OCI-M2 (cell line): ENCODE measurements around the gene RUVBL1.

Source experiments
- DNase-seq: peaks from one replicate; lab custom pipeline; 2025; ENCODE audit not compliant: unreplicated experiment; lab: John Stamatoyannopoulos, UW

Gene RUVBL1

GRCh38 chr3:128070898-128071591 is 52.6 kb downstream of the RUVBL1 start:
- no peak for DNase-seq

GRCh38 chr3:128069271-128069670 is 54.3 kb downstream of the RUVBL1 start:
- DNase-seq: no peak

- DNase-seq: no peak
Observed at GRCh38 chr3:128068156-128068620, 55.4 kb downstream of the RUVBL1 start.

- DNase-seq: no peak
Observed at GRCh38 chr3:128067489-128067888, 56.1 kb downstream of the RUVBL1 start.

- no peak for DNase-seq
Observed at GRCh38 chr3:128066676-128067075, 56.9 kb downstream of the RUVBL1 start.

GRCh38 chr3:128066114-128066513 is 57.5 kb downstream of the RUVBL1 start:
- no peak for DNase-seq

GRCh38 chr3:128064962-128065361 is 58.6 kb downstream of the RUVBL1 start:
- no peak for DNase-seq

- no peak for DNase-seq
Observed at GRCh38 chr3:128063865-128064264, 59.7 kb downstream of the RUVBL1 start.

GRCh38 chr3:128062033-128062745 is 61.4 kb downstream of the RUVBL1 start:
- DNase-seq: no peak

- DNase-seq: no peak
Observed at GRCh38 chr3:128060473-128061381, 62.9 kb downstream of the RUVBL1 start.

- DNase-seq: no peak
Observed at GRCh38 chr3:128056258-128056657, 67.4 kb downstream of the RUVBL1 start.

- no peak for DNase-seq
Observed at GRCh38 chr3:128054367-128054766, 69.2 kb downstream of the RUVBL1 start.

GRCh38 chr3:128053614-128054013 is 70.0 kb downstream of the RUVBL1 start:
- DNase-seq: no peak

GRCh38 chr3:128052595-128053351 is 70.8 kb downstream of the RUVBL1 start:
- DNase-seq: no peak

GRCh38 chr3:128051837-128052594 is 71.6 kb downstream of the RUVBL1 start, which contains the start of gene SEC61A1:
Gene SEC61A1, plus strand, starts transcription at chr3:128052437. Its CDS starts 116 bp downstream, at chr3:128052553.
- DNase-seq: peak; percentile 27

- DNase-seq: no peak
Observed at GRCh38 chr3:128051459-128051836, 72.2 kb downstream of the RUVBL1 start.

- no peak for DNase-seq
Observed at GRCh38 chr3:128050597-128050996, 73.0 kb downstream of the RUVBL1 start.

- DNase-seq: no peak
Observed at GRCh38 chr3:128041344-128041743, 82.3 kb downstream of the RUVBL1 start.

- no peak for DNase-seq
Observed at GRCh38 chr3:128040660-128041059, 83.0 kb downstream of the RUVBL1 start.

- DNase-seq: no peak
Observed at GRCh38 chr3:128040041-128040440, 83.6 kb downstream of the RUVBL1 start.
